PC-3 (cell line): ENCODE data around the gene ATP11C.

ENCODE experiments used
- EZH2 ChIP-seq: fragments of 300-600 bp; sonication (generic); IDR thresholded peaks from one replicate; pipeline ENCODE4 v1.6.1; 2017; ENCODE audit warnings: antibody characterized with exemption, mild to moderate bottlenecking, low read length; ENCODE audit not compliant: unreplicated experiment
- EZH2phosphoT487 ChIP-seq: fragments of 300-600 bp; sonication (generic); IDR thresholded peaks from 2 replicates; pipeline ENCODE4 v1.6.1; 2018; ENCODE audit warnings: mild to moderate bottlenecking, antibody characterized with exemption, low read length, borderline replicate concordance
- TF ChIP-seq, protein P1 (sequence below): fragments of 300-600 bp; sonication (generic); conservative IDR thresholded peaks from 2 replicates; pipeline ENCODE4 v1.5.1; 2017; ENCODE audit warnings: antibody characterized with exemption, low read depth, mild to moderate bottlenecking, low read length

DNA sequence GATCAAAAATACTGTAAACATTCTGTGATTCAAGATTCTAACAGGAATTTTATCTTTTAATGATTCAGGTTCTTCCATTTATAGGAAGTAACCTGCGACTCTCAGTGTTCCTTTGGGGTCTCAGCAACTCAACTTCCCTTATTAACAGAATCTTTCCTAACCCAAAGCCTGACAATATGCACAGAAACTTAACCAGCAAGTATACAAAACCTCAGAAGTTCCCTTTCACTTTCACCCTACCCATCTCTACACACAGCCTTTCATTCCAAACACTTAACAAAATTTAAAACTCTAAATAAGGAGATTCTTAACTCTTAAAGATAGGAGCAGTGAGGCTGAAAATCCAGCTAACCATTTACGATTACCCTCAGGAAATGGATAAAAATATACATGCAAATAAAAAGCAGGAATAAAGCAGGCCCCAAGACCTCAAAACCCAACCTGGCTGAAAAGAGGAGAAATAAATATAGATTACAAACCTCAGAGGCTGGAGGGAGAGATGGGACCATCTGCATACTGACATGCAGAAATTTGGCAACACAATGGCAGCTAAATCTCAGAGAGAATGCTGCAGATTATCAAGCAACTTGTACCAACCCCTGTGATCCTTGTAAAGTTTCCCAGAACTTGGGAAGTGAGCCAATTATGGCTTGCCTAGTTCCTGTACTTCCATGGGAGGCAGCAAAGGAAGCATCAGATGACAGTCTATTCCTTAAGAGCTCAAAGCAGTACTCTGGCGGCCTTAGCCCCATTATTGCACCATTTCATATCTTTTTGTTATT is 101.0 kb downstream of the ATP11C start:
- TF ChIP-seq, protein P1, sequence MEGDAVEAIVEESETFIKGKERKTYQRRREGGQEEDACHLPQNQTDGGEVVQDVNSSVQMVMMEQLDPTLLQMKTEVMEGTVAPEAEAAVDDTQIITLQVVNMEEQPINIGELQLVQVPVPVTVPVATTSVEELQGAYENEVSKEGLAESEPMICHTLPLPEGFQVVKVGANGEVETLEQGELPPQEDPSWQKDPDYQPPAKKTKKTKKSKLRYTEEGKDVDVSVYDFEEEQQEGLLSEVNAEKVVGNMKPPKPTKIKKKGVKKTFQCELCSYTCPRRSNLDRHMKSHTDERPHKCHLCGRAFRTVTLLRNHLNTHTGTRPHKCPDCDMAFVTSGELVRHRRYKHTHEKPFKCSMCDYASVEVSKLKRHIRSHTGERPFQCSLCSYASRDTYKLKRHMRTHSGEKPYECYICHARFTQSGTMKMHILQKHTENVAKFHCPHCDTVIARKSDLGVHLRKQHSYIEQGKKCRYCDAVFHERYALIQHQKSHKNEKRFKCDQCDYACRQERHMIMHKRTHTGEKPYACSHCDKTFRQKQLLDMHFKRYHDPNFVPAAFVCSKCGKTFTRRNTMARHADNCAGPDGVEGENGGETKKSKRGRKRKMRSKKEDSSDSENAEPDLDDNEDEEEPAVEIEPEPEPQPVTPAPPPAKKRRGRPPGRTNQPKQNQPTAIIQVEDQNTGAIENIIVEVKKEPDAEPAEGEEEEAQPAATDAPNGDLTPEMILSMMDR, result no peak
- TF ChIP-seq EZH2phosphoT487, result no peak
- no peak for TF ChIP-seq EZH2
